GM21576 (cell line): ENCODE data around the gene PAX5.
"Not testable (repeated sequence)": the region's sequence is repeated elsewhere in the genome, so short reads cannot be mapped to it uniquely, and the experiment has no call there.

Source experiments
- ATAC-seq: cut with Tn5 transposase; IDR thresholded peaks from one replicate; pipeline ENCODE4 v1.9.1; 2021; ENCODE audit warnings: mild to moderate bottlenecking, moderate library complexity; ENCODE audit not compliant: unreplicated experiment

Gene PAX5

DNA sequence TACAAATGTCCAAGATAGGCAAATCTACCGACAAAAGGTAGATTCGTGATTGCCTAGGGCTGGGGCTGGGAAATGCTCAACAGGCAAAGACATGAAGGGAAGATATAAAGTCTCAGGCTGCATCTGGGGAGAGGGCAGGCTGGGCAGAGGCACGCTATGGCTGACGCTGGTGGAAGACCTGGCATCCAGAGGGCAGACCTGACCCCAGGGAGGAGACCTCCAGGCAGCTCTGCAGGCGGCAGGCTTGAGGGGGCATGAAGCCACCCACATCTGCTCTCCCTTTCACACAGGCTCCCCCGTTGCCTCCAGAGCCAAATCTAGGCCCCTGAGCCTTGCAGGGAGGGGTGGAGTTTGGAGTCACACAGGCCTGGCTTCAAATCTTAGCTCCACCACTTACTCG, 145.5 kb downstream of the PAX5 start:
- ATAC-seq, result no peak

DNA sequence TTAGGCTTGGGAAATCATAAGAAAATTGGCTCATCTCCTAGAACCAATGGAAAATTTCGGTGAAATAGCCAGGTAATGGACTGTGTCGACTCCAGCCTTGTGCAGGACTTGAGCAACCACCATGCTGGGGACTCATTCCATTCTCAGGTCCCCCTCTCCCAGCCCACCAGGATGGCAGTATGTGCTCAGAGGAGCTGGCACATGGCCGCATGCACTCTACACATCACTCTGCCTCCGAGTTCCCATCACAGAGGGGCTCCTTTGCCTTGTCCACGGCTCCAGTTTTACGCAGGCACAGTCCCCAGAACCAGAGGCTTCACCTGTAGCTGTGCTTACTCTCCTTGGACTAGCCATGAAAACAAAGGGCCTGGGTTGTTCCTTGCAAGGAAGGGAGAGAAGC, 149.3 kb downstream of the PAX5 start:
- no peak for ATAC-seq

DNA sequence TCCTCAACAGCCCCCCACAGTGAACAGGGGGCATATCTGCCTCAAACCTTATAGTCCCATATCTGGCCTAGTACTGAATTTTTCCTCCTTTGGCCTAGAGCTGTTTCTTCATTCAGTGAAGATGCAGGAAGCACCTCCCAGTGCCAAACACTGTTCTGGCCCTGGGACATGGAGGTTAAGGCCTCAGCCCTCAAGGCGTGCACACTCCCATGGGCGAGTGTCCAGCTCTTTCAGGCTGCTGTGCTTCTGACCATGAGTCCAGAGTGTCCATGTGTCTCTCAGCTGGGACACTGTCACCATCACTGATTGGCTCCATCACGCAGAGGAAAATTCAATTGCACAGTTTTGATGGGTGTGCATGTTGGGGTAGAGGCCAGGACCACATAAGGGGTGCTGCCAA, 151.5 kb downstream of the PAX5 start:
- no peak for ATAC-seq

DNA sequence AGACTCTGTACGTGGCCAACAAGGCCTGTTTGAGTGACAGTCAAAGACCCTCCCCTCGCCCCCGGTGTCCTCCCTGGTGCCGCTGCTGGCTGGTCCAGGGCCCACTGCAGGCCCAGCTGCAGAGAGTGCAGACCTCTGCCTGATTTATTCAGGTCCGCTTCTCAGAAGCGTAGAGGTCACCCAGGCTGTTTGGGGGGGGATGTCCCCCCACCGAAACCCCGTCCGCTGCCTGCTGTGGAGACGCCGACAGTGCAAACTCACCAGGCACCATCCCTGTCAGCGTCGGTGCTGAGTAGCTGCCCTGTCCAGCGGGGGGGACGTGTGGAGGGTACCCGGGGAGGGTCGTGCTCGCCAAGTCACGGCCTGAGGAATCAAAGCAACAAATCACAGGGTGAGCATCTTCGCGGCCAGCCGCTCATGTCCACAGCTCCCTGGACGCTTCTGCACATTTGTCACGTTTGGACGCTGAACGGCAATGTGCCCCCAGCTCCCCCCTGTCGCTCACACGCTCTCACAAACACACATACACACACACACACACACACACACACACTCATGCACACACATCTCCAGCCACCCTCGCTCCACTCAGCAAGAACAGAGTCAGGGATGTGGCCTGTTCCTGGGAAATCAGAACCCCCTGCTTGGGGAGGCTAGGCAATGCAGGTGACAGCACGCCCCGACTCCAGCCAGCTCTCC, 152.2 kb downstream of the PAX5 start:
- no peak for ATAC-seq

DNA sequence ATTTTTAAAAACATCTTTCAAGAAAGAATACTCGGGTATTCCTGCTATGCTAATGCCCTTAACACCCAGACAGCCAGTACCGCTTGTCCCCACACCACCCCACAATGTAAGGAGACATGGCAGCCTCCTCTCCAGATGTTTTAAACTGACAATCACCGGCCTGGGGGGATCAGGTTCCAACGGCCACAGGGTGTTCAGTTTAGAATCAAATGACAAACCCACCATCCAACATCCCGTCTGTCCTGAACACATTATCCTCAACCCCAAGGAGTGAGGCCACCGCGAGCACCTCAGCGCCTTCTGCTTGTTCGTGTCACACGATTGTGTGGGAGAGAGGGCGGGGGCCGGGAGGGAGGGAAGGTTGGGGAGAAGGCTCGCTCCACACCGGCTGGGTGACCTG, 152.8 kb downstream of the PAX5 start:
- no peak for ATAC-seq

DNA sequence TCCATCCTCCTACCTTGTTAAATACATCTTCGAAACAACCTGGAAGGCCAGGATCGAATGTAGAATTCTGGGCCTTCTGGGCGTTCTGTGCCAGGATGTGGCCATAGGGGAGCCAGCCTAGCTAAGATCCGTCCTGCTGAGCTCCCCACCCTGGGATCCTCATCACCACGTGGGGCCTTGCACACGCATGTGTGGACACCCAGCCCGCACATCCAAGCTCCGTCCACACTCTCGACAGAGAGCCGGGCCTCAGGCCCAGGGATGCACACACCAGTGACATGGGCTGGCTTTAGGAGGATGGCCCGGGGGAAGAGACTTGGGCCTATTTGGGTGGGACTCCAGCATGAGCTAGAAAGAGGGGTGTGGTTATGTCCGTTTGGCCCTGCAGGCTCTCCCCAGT, 154.0 kb downstream of the PAX5 start:
- ATAC-seq, result no peak

DNA sequence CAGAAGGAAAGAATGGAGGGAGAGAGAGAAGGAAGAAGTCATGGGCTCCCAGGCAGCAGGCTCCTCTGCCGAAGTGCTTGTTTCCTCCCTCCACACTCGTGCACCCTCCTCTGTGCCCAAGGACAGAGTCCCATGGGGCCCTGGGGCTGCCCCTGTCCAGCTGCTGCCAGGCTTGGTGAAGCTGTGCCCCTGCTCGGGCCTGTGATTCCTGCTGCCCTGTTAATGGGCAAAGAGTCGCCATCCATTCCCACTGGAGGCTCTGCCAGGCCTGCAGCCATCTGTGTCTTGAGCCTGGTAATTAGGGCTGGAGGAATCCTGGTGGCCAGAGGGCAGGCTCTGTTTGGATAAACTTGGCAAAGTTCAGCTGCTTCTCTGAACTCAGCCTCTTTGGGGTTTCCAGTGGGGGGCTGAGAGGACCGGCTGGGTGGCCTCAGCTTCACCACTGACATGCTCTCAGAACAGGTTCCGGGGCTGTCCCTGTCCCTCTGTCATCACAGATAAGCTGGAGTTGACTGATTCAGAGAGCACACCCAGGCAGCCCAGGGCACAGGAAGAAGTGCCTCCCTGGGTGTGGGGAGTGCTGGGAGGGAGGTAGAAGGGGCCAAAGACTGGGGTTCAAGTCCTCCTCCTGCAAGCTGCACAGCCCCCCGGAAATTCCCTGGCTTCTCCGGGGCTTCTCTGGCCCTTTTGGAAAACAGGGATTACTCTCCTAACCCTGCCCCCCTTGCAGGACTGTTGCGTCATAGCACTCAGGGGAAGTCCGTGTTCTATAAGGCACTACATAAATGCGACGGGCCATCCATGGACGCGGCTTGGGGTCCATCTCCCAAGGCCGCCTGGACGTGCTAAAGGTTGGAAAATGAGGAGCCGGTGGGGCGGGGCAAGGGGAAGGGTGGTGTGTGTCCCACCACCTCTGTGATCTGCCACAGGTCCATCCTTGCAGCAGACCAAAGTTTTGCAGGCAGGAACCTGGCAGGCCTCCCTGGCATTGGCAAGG, 154.8 kb downstream of the PAX5 start:
- peak; percentile 56 for ATAC-seq

DNA sequence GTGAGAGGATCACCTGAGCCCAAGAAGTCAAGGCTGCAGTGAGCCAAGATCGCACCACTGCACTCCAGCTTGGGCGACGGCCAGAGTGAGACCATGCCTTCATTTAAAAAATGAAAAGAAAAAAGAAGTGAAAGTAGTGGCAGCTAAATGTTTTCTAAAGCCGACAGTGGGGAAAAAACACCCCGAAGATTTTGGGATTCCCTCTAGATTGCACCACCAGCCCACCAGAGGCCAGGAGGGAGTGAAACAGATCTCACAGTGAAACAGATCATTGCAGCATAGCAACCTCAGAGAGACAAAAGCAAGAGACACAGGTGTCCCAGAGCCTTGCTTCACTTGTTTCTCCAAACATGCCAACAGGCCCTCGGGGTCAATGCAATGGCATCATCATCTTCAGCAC, 156.8 kb downstream of the PAX5 start:
- ATAC-seq, result no peak

DNA sequence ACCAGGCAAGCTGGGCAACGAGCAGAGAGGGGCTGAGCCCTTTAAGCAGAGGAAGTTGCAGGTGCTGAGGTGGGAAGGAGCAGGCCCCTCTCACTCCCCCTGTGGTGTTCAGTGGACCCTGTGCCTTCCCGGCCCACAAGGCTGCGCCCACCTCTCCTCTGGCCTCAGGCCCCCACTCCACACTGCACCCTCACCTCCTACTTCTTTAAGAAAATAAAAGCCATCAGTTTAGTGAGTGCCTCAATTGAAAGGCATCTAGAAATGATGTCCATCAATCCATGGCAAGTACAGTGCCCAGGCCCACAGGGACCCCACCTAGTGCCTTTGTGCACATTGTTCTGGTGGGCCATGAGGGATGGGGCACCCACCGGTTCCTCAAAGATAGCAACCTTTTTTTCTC, 158.0 kb downstream of the PAX5 start:
- ATAC-seq, result no peak

DNA sequence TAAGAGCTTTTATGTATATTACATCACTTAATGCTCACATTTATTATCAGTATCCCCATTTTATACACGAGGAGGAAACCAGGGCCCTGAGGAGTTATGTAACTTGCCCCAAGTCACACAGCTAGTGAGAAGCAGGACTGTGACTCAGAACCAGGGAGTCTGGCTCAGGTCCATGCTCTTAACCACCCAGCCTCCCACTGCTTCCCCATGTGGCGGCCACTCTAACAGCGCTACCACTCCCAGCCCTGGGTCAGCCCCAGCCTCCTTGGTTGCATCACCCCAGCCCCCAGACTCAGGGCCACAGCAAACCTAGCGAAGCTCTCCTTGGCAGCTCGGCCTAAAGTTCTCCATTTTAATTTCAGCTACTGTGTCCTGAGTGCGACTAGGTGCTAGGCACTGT, 159.1 kb downstream of the PAX5 start:
- ATAC-seq, result no peak

DNA sequence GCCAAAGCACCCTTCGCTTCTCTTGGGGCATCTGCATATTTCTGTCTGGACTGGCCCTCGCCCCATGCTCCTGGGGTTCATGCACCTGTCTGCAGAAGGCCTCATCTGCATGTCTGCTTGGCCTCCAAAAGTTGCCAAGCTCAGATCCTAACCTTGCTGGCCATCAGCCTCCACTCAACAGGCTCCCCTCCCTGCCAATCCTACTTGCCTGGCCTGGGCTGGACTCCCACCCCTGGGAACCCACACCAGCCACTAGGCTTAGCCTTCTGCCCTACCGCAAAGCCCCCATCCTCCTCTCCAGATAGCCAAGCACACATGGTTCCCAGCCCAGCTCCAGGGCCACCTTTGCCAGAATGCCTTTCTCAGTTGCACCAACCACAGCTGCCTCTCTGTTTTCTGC, 159.8 kb downstream of the PAX5 start:
- ATAC-seq, result no peak

DNA sequence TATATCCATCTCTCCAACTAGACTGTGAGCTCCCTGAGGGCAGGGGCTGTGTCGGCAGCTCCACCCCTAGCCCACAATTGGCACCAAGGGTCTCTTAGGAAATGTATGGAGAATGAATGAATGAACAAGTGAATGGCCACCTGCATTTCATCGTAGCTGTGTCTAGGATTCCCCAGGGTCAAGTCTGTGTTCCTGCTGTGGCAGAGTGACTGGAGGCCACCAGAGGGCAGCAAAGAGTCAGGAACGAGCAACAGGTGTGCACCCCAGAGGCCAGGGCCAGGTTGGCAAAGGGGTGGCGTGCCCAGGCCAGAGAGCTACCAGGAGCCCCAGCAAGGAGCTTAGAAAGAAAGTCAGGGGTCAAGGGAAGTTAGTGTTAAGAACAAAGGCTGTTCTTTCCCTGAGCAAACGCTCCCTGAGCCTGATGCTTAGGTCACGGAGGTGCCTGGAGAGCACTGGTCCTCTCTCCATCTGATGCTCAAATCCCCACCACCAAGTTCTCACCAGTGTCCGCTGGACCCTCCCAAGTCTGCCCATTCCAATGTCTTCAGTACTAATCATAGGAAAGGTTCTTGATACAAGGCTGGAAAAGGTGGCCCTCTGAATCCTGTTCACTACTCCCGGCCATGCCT, 160.7 kb downstream of the PAX5 start:
- ATAC-seq, result no peak

DNA sequence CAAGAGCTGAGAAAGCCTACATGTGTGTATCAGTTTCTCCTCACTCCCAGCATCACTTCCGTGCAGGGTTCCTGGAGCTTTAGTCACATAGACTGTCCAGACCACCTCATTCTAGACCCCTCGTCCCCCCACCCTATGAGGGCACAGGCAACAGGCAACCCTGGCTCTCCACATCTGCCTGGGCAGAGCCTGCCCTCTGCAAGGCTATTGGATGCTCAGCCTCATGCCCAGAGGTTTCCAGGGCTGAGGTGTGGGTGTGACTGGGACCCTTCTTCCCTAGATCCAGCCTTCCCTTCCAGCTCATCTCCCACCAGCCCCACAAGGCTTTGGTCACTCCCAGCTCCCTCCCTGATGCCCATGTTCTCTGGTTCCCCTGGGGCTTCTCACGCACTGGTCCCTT, 161.4 kb downstream of the PAX5 start:
- no peak for ATAC-seq

DNA sequence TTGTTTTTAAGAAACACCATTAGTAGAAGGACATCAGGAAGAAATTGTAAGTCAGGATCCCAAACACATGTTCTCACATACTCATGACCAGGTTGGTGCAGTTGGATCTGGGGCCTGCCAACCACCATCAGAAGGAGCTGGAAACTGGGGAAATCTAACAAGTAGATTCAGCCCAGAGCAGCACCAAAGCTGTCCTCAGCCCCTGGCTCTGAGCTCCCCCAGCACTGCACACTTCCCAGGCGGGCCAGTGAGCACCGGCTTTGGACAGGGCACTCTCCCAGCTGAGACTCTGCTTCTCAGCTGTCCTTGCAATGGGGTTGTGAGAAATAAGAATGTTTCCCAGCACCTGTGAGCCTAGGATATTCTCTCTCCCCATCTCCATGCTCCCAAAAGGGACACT, 162.5 kb downstream of the PAX5 start:
- ATAC-seq, result no peak

DNA sequence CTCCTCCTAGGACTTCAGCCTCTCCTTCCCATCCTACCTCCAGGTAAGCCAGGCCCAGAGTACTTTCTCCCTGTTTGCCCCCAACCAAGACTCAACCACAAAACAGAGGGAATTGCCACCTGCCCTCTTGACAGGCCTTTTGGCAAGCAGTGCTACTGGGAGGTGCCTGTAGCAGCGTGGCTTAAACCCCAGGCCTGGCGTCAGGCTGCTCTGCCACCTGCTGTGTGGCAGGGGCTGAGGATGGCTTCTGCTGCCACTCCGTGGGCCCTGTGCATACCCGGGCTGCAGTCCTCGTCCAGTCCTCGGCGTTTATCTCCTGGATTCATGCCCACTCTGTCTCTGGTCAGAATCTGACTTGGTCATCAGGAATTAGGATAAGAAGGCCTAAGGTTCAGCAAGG, 163.1 kb downstream of the PAX5 start:
- ATAC-seq, result no peak

DNA sequence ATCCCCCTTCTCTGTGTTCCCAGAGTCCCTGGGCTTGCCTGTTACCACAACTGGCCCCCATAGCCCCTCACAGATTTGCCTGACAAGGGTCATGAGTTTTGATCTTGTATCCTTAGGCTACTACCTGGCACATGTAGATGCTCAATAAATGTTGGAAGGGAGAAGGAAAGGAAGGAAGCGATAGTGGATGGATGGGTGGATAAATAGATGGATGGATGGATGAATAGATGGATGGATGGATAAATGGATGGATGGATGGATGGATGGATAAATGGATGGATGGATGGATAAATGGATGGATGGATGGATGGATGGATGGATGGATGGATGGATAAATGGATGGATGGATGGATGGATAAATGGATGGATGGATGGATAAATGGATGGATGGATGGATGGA, 164.5 kb downstream of the PAX5 start:
- ATAC-seq, result not testable (repeated sequence)

DNA sequence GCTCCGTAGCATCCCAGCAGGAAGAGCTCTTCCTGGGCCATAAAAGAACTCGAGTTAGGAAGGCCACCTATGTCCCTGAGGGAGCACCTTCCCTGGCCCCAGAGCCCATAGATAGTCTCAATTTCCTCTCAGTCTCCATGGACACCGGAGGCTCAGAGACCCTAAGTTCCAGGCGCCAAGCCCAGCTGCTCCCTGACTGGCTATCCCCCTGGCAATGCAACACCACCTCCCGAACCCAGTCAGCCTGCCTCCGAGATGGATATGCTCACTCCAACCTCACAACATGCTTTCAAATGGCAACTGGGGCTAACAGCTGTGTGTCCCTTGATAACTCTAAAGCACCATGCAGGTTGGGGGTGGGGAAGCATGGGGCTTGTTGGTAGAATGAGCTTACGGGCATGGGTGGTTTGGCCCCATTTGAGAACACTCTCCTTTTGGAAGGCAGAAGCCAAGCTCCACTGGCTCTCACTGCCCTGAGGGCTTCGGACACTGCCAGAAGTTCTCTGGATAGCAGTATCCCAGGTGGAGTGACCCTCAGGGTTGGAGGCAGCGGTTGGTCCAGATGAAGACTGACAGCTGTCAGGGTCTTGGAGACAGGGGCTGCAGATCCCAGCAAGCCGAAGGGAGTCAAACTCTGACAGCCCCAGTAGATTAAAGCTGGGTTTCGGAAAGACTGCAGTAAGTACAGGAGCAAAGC, 165.3 kb downstream of the PAX5 start:
- no peak for ATAC-seq

DNA sequence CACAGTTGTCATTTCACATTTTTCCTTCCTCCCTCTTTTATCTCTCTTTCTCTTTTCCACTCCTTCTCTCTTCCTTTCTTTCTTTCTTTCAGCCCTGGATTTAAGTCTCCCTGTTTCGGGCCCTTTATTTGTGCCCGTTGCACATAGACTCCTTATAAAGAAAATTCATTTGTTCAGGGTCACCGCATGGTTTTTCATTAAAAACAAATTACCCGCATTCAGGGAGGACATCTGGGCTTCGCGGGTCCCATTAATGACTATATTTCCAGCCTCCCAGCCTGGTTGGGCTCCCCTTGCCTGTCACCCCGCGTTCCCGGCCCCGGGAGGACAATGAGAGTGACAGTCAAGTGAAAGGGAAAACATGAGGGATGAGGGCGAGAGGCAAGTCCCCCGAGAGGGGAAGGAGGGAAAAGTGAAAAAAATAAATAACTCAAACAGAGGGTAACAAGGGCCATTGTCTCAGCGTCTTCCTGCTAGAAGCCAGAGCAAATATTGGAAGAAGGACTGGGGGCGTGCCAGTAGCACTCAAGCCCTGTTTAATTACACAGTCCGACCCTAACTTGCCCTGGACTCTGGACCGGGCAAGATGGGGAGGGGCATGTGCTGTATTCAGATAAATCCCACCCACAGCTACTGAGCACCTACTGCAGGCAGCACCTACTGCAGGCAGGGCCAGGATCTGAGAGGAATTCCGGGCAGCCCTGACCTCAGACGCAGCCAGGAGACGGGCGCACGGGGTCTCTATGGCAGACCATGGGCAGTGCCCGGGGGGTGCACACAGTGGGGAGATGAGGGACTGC, 166.2 kb downstream of the PAX5 start:
- ATAC-seq, result no peak

DNA sequence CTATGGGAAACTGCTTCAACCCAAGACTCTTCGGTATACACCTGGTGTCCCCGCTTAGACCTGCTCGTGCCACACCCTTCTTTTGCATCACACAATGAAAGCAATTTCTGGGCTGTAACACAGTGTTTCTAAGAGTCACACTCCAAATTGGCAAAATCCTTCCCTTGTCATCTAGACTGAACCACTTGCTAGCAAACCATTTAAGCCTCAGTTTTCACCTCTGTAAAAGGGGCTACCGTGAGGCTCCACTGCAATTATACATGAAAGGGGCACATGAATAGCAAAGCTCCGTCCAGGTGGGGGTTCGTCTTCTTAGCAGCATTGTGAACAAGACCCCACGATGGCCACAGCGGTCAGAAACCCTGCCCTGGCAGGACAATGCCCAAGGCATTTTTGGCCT, 166.8 kb downstream of the PAX5 start:
- ATAC-seq, result no peak

DNA sequence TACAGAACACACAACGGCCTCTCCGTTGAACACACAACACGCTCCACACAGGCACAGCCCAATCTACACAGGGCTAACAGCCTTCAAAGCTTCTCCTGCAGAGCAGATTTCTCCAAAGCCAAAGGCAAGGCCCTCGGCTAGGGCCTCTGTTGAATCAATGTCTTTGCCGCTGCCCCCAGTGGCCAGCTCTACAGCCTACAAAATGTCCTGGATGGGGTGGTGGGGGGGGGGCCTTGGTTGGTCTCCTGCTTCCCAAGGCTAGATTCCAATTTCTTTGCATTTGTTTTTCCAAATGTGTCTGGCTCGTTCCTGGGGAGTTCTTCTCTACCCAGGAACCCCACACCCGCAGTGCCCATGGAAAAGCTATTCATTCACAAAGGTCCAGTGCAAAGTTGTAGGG, 167.2 kb downstream of the PAX5 start:
- ATAC-seq, result no peak
